ENCODE measurements around the gene FYB1.

The FYB1 gene

DNA sequence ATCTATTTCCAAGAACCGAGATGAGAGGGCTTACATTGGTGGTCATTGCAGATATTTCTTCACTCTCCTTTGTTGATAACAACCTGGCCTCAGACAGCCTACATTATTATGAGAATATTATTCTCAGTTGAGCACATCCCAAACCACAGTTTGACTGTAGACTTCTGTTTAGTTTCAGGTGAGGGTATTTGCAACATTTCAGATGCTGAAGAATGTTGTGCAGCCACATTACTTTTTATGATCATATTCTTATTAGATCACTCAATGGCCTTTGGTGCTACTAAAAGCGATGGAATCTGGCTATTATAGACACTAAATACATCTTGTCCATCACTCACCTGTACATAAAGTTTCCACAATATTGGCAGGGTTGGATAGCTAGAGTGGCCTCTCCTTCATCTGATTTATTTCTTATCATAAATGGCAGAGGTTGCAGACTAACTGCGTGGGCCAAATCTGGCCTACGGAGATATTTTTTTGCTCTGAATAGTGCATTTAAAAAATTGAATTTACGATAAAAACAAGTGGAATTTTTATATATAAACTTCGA is 119.0 kb downstream of the FYB1 start:
- no peak for ATAC-seq
- TF ChIP-seq, protein P1, sequence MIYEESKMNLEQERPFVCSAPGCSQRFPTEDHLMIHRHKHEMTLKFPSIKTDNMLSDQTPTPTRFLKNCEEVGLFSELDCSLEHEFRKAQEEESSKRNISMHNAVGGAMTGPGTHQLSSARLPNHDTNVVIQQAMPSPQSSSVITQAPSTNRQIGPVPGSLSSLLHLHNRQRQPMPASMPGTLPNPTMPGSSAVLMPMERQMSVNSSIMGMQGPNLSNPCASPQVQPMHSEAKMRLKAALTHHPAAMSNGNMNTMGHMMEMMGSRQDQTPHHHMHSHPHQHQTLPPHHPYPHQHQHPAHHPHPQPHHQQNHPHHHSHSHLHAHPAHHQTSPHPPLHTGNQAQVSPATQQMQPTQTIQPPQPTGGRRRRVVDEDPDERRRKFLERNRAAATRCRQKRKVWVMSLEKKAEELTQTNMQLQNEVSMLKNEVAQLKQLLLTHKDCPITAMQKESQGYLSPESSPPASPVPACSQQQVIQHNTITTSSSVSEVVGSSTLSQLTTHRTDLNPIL (CRISPR knock-in tag; IDR thresholded peaks at IDR 0.05; ENCODE audit: low read depth), result no peak
- TF ChIP-seq BACH2 (CRISPR knock-in tag; IDR thresholded peaks at IDR 0.05; ENCODE audit: borderline replicate concordance) (no peak), ARNTL (CRISPR knock-in tag; IDR thresholded peaks at IDR 0.05; ENCODE audit: borderline replicate concordance, low read depth) (no peak), ZC3H10 (CRISPR knock-in tag; IDR thresholded peaks at IDR 0.05) (no peak), ZFP30 (CRISPR knock-in tag; IDR thresholded peaks at IDR 0.05) (no peak), PPARA (CRISPR knock-in tag; IDR thresholded peaks at IDR 0.05; ENCODE audit: borderline replicate concordance) (no peak), TOX (CRISPR knock-in tag; IDR thresholded peaks at IDR 0.05; ENCODE audit: borderline replicate concordance) (no peak), TCF4 (CRISPR knock-in tag; IDR thresholded peaks at IDR 0.05; ENCODE audit: borderline replicate concordance) (no peak), GLIS3 (CRISPR knock-in tag; IDR thresholded peaks at IDR 0.05) (no peak), RARB (CRISPR knock-in tag; IDR thresholded peaks at IDR 0.05) (no peak), ZNF8 (CRISPR knock-in tag; IDR thresholded peaks at IDR 0.05) (no peak), ZNF565 (CRISPR knock-in tag; conservative IDR thresholded peaks at IDR 0.05; ENCODE audit: low read depth) (no peak), ISL1 (CRISPR knock-in tag; IDR thresholded peaks at IDR 0.05) (no peak), OSR1 (CRISPR knock-in tag; IDR thresholded peaks at IDR 0.05) (no peak), ZNF70 (CRISPR knock-in tag; IDR thresholded peaks at IDR 0.05) (no peak)
- TF ChIP-seq, protein P2, sequence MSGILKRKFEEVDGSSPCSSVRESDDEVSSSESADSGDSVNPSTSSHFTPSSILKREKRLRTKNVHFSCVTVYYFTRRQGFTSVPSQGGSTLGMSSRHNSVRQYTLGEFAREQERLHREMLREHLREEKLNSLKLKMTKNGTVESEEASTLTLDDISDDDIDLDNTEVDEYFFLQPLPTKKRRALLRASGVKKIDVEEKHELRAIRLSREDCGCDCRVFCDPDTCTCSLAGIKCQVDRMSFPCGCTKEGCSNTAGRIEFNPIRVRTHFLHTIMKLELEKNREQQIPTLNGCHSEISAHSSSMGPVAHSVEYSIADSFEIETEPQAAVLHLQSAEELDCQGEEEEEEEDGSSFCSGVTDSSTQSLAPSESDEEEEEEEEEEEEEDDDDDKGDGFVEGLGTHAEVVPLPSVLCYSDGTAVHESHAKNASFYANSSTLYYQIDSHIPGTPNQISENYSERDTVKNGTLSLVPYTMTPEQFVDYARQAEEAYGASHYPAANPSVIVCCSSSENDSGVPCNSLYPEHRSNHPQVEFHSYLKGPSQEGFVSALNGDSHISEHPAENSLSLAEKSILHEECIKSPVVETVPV (CRISPR knock-in tag; IDR thresholded peaks at IDR 0.05), result no peak
- TF ChIP-seq, protein P3, sequence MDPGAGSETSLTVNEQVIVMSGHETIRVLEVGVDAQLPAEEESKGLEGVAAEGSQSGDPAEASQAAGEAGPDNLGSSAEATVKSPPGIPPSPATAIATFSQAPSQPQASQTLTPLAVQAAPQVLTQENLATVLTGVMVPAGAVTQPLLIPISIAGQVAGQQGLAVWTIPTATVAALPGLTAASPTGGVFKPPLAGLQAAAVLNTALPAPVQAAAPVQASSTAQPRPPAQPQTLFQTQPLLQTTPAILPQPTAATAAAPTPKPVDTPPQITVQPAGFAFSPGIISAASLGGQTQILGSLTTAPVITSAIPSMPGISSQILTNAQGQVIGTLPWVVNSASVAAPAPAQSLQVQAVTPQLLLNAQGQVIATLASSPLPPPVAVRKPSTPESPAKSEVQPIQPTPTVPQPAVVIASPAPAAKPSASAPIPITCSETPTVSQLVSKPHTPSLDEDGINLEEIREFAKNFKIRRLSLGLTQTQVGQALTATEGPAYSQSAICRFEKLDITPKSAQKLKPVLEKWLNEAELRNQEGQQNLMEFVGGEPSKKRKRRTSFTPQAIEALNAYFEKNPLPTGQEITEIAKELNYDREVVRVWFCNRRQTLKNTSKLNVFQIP (CRISPR knock-in tag; IDR thresholded peaks at IDR 0.05; ENCODE audit: borderline replicate concordance, low read depth), result no peak

DNA sequence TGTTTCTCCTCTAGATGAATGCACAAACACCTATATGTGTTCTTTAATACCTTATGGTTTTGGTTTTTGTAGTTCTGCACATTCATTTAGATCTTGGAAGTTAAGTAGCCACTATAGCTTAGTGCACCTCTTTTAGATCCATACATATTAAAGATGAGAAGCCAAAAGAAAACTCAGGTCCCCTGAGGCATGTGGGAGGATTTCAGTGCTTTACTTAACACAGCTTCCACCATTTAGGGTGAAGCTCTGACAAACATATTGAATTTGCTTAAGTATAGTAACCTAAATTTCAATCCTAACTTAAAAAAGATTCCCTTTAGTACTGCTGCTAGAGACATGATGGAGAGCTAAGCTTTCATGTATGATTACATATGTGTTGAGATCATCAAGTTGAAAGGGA is 119.5 kb downstream of the FYB1 start:
- ATAC-seq, result no peak
- TF ChIP-seq ISL1 (CRISPR knock-in tag; IDR thresholded peaks at IDR 0.05) (no peak), TCF4 (CRISPR knock-in tag; IDR thresholded peaks at IDR 0.05; ENCODE audit: borderline replicate concordance) (no peak), ZC3H10 (CRISPR knock-in tag; IDR thresholded peaks at IDR 0.05) (no peak), PPARA (CRISPR knock-in tag; IDR thresholded peaks at IDR 0.05; ENCODE audit: borderline replicate concordance) (no peak), ZNF70 (CRISPR knock-in tag; IDR thresholded peaks at IDR 0.05) (no peak), ZNF8 (CRISPR knock-in tag; IDR thresholded peaks at IDR 0.05) (no peak), CSDC2 (CRISPR knock-in tag; IDR thresholded peaks at IDR 0.05) (no peak), OSR1 (CRISPR knock-in tag; IDR thresholded peaks at IDR 0.05) (no peak), RARB (CRISPR knock-in tag; IDR thresholded peaks at IDR 0.05) (no peak), ZFP3 (CRISPR knock-in tag; IDR thresholded peaks at IDR 0.05) (no peak), SNAI2 (CRISPR knock-in tag; IDR thresholded peaks at IDR 0.05) (no peak), GLIS3 (CRISPR knock-in tag; IDR thresholded peaks at IDR 0.05) (no peak), ESRRG (CRISPR knock-in tag; IDR thresholded peaks at IDR 0.05) (no peak)
- TF ChIP-seq, protein P4, sequence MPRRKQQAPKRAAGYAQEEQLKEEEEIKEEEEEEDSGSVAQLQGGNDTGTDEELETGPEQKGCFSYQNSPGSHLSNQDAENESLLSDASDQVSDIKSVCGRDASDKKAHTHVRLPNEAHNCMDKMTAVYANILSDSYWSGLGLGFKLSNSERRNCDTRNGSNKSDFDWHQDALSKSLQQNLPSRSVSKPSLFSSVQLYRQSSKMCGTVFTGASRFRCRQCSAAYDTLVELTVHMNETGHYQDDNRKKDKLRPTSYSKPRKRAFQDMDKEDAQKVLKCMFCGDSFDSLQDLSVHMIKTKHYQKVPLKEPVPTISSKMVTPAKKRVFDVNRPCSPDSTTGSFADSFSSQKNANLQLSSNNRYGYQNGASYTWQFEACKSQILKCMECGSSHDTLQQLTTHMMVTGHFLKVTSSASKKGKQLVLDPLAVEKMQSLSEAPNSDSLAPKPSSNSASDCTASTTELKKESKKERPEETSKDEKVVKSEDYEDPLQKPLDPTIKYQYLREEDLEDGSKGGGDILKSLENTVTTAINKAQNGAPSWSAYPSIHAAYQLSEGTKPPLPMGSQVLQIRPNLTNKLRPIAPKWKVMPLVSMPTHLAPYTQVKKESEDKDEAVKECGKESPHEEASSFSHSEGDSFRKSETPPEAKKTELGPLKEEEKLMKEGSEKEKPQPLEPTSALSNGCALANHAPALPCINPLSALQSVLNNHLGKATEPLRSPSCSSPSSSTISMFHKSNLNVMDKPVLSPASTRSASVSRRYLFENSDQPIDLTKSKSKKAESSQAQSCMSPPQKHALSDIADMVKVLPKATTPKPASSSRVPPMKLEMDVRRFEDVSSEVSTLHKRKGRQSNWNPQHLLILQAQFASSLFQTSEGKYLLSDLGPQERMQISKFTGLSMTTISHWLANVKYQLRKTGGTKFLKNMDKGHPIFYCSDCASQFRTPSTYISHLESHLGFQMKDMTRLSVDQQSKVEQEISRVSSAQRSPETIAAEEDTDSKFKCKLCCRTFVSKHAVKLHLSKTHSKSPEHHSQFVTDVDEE (CRISPR knock-in tag; IDR thresholded peaks at IDR 0.05), result no peak
- TF ChIP-seq, protein P3 (CRISPR knock-in tag; IDR thresholded peaks at IDR 0.05; ENCODE audit: borderline replicate concordance, low read depth), result no peak
- TF ChIP-seq, protein P1 (CRISPR knock-in tag; IDR thresholded peaks at IDR 0.05; ENCODE audit: low read depth), result no peak
- TF ChIP-seq, protein P5, sequence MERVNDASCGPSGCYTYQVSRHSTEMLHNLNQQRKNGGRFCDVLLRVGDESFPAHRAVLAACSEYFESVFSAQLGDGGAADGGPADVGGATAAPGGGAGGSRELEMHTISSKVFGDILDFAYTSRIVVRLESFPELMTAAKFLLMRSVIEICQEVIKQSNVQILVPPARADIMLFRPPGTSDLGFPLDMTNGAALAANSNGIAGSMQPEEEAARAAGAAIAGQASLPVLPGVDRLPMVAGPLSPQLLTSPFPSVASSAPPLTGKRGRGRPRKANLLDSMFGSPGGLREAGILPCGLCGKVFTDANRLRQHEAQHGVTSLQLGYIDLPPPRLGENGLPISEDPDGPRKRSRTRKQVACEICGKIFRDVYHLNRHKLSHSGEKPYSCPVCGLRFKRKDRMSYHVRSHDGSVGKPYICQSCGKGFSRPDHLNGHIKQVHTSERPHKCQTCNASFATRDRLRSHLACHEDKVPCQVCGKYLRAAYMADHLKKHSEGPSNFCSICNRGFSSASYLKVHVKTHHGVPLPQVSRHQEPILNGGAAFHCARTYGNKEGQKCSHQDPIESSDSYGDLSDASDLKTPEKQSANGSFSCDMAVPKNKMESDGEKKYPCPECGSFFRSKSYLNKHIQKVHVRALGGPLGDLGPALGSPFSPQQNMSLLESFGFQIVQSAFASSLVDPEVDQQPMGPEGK (CRISPR knock-in tag; IDR thresholded peaks at IDR 0.05; ENCODE audit: borderline replicate concordance), result no peak
